Keratinocyte (primary cell): ENCODE measurements around the gene MPP1.

Source experiments
- EZH2 ChIP-seq: IDR thresholded peaks from one replicate; pipeline ENCODE4 v1.6.1; 2012; ENCODE audit warnings: inconsistent platforms, mild to moderate bottlenecking, low read length, moderate library complexity
- TF ChIP-seq, protein P1 (sequence below), 3 experiments: IDR thresholded peaks in 1 of 3; conservative IDR thresholded peaks in 1 of 3; optimal IDR thresholded peaks in 1 of 3; 2 replicates in 2 of 3; 3 replicates in 1 of 3; pipeline versions ENCODE3 to v1.5.1; 2011; ENCODE audit warnings: low read length in 3 of 3, mild to moderate bottlenecking in 3 of 3, moderate library complexity in 2 of 3, control low read depth in 1 of 3, inconsistent platforms in 1 of 3; ENCODE audit not compliant: insufficient read depth in 2 of 3; ENCODE audit errors: extremely low read depth in 1 of 3

DNA sequence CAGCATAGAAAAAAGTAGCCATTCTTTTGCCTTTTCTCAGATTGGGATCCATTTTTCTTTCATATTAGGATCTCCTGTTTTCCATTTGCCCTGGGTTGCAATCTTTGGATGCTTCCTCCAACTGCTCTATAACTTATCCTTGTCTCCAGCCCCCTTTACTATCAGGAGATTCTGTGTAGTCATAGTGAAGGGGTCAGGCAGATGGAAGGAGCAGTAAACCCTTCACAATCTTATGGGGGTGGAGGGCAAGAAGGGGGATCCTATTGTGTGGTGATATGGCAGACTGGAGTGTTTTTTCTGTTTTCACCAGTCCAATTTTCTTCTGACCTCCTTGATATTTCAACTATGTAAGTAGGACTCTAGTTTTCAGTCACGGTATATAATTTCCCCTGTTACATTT, 30.9 kb upstream of the MPP1 start:
- TF ChIP-seq EZH2, result no peak
- TF ChIP-seq, protein P1, sequence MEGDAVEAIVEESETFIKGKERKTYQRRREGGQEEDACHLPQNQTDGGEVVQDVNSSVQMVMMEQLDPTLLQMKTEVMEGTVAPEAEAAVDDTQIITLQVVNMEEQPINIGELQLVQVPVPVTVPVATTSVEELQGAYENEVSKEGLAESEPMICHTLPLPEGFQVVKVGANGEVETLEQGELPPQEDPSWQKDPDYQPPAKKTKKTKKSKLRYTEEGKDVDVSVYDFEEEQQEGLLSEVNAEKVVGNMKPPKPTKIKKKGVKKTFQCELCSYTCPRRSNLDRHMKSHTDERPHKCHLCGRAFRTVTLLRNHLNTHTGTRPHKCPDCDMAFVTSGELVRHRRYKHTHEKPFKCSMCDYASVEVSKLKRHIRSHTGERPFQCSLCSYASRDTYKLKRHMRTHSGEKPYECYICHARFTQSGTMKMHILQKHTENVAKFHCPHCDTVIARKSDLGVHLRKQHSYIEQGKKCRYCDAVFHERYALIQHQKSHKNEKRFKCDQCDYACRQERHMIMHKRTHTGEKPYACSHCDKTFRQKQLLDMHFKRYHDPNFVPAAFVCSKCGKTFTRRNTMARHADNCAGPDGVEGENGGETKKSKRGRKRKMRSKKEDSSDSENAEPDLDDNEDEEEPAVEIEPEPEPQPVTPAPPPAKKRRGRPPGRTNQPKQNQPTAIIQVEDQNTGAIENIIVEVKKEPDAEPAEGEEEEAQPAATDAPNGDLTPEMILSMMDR (optimal IDR thresholded peaks at IDR 0.05 in 1 of 3, IDR thresholded peaks at IDR 0.05 in 1 of 3, conservative IDR thresholded peaks at IDR 0.05 in 1 of 3; ENCODE audit: extremely low read depth in 1 of 3, insufficient read depth in 2 of 3, low read length in 3 of 3), result no peak
